ENCODE measurements around the gene PNPLA7.

The PNPLA7 gene

GRCh38 chr9:137435381-137435891 is 114.8 kb downstream of the PNPLA7 start:
- no peak overlapping the region for H3K4me3 ChIP-seq (ENCODE audit: low read depth, low read length)
- TF ChIP-seq, protein P1, sequence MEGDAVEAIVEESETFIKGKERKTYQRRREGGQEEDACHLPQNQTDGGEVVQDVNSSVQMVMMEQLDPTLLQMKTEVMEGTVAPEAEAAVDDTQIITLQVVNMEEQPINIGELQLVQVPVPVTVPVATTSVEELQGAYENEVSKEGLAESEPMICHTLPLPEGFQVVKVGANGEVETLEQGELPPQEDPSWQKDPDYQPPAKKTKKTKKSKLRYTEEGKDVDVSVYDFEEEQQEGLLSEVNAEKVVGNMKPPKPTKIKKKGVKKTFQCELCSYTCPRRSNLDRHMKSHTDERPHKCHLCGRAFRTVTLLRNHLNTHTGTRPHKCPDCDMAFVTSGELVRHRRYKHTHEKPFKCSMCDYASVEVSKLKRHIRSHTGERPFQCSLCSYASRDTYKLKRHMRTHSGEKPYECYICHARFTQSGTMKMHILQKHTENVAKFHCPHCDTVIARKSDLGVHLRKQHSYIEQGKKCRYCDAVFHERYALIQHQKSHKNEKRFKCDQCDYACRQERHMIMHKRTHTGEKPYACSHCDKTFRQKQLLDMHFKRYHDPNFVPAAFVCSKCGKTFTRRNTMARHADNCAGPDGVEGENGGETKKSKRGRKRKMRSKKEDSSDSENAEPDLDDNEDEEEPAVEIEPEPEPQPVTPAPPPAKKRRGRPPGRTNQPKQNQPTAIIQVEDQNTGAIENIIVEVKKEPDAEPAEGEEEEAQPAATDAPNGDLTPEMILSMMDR (IDR thresholded peaks at IDR 0.05; ENCODE audit: low read depth, low read length), result no peak

- TF ChIP-seq, protein P1 (IDR thresholded peaks at IDR 0.05; ENCODE audit: low read depth, low read length), result no peak
- no peak overlapping the region for H3K4me3 ChIP-seq (ENCODE audit: low read depth, low read length)
Observed at GRCh38 chr9:137434498-137435380, 115.5 kb downstream of the PNPLA7 start.

DNA sequence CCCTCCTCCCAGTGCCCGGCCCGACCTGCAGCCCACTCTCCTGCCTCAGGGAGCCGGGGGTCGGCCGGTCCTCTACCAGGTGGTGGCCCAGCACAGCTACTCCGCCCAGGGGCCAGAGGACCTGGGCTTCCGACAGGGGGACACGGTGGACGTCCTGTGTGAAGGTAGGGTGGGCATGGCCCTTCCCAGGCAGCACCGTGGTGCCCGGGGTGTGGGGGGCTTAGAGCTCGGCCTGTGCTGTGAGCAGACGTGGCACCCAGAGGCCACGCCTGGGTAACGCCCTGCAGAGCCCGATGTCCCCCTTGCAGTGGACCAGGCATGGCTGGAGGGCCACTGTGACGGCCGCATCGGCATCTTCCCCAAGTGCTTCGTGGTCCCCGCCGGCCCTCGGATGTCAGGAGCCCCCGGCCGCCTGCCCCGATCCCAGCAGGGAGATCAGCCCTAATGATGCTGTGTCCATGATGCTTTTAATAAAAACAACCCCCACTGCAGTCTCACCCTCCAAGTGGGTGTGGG is 116.2 kb downstream of the PNPLA7 start:
- TF ChIP-seq, protein P1 (IDR thresholded peaks at IDR 0.05; ENCODE audit: low read depth, low read length), result no peak
- H3K4me3 ChIP-seq (ENCODE audit: low read depth, low read length), result no peak overlapping the region

- TF ChIP-seq, protein P1 (IDR thresholded peaks at IDR 0.05; ENCODE audit: low read depth, low read length), result no peak
- no peak overlapping the region for H3K4me3 ChIP-seq (ENCODE audit: low read depth, low read length)
Observed at GRCh38 chr9:137433349-137433915, 116.8 kb downstream of the PNPLA7 start.

- TF ChIP-seq, protein P1 (IDR thresholded peaks at IDR 0.05; ENCODE audit: low read depth, low read length), result no peak
Observed at GRCh38 chr9:137432687-137433348, 117.4 kb downstream of the PNPLA7 start.

DNA sequence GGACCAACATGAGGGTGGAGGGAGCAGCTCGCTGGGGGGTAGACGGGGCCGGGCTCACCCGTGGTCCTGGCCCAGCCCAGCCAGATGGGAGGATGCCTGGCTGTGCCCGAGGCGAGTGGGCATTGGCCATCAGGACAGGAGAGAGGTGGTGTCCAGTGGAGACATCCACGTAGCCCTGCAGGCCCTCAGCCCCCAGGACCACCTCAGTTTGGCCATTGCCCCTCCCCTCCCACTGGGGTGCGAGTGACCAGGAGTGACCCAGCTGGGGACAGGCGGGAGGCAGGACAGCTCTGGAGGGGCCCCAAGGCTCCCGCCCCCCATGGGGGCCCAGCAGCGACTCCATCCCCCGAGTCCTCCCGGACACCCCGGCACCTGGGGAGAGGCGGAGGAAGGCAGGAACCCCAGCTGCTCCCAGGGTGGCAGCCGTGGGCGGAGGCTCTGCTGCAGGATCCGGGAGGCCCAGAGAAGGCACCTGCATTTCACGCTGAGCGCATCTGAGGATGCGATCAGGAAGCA is 118.7 kb downstream of the PNPLA7 start:
- no peak overlapping the region for H3K4me3 ChIP-seq (ENCODE audit: low read depth, low read length)
- TF ChIP-seq, protein P1 (IDR thresholded peaks at IDR 0.05; ENCODE audit: low read depth, low read length), result no peak

More at GRCh38 chr9:137432687-137433348, 117.4 kb downstream of the PNPLA7 start:
- H3K4me3 ChIP-seq (ENCODE audit: low read depth, low read length), result no peak overlapping the region
